RWPE1 (cell line): ENCODE measurements around the gene NECTIN1.

Source experiments
- CTCF ChIA-PET: fragments of 350-600 bp; sonication (Branson Sonifier 250); formaldehyde crosslinking; extraction: SDS; loops from one replicate; lab custom pipeline; 2021; lab: Yijun Ruan, JAX
- POLR2A ChIA-PET: fragments of 400-600 bp; formaldehyde crosslinking; extraction: SDS; loops from one replicate; lab custom pipeline; 2020; ENCODE audit warnings: antibody characterized with exemption; ENCODE audit not compliant: low non-redundant PET; lab: Yijun Ruan, JAX
- DNase-seq: peaks from one replicate; pipeline ENCODE4 v3.0.0; 2012; ENCODE audit warnings: low spot score
- H3K27ac ChIP-seq: fragments of 450-650 bp; 2 replicates; pipeline ENCODE4 v1.5.1; 2017
- CTCF ChIP-seq: fragments of 450-650 bp; conservative IDR thresholded peaks from 2 replicates; pipeline ENCODE4 v1.5.1; 2017; ENCODE audit warnings: low read depth, mild to moderate bottlenecking

Gene NECTIN1

DNA sequence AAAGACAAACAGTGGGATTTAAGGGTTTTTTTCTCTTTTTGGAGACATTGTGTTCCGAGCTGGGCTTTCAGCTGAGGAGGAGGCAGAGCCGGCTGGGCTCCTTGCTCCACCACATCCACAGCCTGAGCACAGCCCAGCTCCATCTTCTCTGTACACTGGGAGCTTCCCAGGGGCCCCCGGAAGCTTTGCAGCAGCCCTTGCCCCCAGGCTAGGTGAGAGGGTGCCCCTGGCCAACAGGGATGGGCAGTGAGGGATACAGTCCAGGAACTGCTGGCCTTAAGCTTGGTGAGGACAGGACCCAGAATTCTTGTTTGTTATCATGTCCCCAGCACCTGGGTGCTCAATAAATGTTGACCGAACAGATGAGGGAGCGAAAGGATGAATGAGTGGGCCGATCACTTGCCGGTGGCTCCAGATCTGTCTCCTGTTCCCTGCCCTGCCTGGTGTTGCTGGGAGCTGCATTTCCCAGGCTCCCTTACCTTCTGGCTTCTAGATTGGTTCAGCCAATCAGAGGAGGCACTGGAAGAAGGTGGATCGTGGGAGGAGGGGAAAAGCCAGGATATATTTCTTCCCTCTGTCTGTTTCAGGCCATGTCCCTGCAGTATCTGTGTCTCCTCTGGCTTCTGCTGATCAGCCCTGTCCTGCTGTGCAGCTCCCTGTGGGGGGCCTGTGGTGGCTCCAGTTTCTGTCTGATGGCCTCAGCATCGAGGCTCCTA is 26.5 kb upstream of the NECTIN1 start:
- no peak for TF ChIP-seq CTCF
- POLR2A ChIA-PET, result no interaction called here
- CTCF ChIA-PET, result no interaction called here
- no peak overlapping the region for H3K27ac ChIP-seq
- DNase-seq, result no peak

DNA sequence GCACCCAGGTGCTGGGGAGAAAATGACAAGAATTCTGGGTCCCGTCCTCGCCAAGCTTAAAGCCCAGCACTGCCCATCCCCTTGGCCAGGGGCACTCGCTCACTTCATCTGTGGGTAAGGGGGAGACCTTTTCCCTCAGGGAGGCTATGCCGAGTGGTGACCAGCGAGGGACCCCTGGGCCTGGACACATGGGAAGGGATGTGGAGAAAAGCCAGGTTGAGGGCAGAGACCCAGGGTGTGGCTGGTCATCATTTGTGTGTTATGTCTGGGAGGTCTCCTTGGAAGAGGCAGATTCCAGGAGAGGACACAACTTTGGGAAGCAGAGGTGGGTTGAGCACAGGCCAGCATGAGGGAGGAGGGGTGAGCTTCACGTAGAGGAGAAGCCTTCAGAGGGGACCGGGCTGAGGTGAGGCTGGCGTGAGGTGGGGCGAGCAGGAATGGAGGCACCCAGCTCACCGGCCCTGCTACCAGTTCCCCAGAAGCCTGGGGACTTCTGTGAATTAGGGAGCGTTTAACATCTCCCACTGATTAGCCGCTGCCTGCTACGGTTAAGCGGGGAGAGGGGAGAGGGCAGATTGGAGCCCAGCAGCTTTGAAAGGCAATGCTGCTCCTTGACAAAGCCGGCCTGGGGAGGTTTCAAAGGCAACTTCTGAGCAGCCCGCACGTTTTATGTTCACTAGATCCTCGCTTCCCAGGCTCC is 25.8 kb upstream of the NECTIN1 start:
- H3K27ac ChIP-seq, result no peak overlapping the region
- CTCF ChIA-PET, result no interaction called here
- POLR2A ChIA-PET, result no interaction called here
- no peak for DNase-seq
- no peak for TF ChIP-seq CTCF

DNA sequence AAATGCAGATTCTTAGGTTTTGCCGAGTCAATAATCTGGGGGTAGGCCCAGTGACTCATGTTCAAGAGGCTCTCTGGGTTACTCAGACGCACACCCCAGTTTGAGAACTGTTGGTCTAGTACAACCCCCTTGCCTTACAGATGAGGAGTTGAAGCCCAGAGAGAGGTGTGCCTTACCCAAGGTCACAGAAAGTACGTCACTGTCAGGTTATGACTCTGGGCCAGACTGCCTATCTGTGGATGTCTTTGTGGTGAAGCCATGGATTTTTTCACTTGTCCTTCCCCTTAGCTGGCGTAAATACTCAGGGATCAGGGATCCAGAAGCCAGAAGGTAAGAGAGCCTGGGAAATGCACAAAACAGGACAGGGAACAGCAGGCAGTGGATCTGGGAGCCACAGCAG is 25.2 kb upstream of the NECTIN1 start:
- no peak for TF ChIP-seq CTCF
- no peak for DNase-seq
- H3K27ac ChIP-seq, result no peak overlapping the region
- CTCF ChIA-PET, result no interaction called here
- POLR2A ChIA-PET, result no interaction called here

DNA sequence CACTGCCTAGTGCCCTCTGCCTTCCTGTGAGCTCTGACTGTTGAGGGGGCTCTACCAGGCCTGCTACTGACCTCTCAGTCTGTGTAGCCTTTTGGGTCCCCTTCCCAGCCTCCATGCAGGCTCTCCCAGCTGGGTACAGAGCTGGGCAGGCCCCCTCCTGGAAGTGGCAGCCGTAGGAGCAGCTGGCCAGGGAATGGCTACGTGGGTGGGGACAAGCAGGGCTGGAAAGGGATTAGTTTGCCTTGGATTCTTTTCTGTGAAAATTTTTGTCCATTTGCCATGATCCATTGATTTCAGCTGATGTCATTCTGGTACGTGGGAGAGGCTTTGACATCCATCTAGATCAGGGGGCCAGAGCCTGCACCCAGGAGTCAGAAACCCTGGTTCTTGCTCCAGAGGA is 23.9 kb upstream of the NECTIN1 start:
- POLR2A ChIA-PET, result no interaction called here
- H3K27ac ChIP-seq, result no peak overlapping the region
- TF ChIP-seq CTCF, result no peak

GRCh38 chr11:119752345-119752871 is 23.4 kb upstream of the NECTIN1 start:
- ChIA-PET CTCF (interaction anchor here (0.5 to 0.8 kb wide), 5 partner anchors 65 to 569 kb away, joined by 3 to 4 read pairs (median 3); no protein-coding TSS in a partner anchor), POLR2A (no interaction called here)
- DNase-seq, result peak; percentile 33
- no peak for TF ChIP-seq CTCF
- no peak overlapping the region for H3K27ac ChIP-seq

More for the DNA sequence above, 23.9 kb upstream of the NECTIN1 start:
- CTCF ChIA-PET, result interaction anchor here (0.5 to 0.8 kb wide), 4 partner anchors 58 to 77 kb away, joined by 3 to 5 read pairs (median 4); no protein-coding TSS in a partner anchor
- DNase-seq, result no peak

GRCh38 chr11:119750056-119750455 is 21.1 kb upstream of the NECTIN1 start:
- CTCF ChIA-PET, result interaction anchor here (0.6 kb wide), 1 partner anchor 14 kb away, joined by 3 read pairs; no protein-coding TSS in a partner anchor
- H3K27ac ChIP-seq, result no peak overlapping the region
- TF ChIP-seq CTCF, result no peak
- no peak for DNase-seq
- POLR2A ChIA-PET, result no interaction called here
